Measurements from ENCODE around the gene CDC123.
A peak's percentile ranks its signal among the peaks of the same experiment; 100 is the strongest.
"Not testable (repeated sequence)": the region's sequence is repeated elsewhere in the genome, so short reads cannot be mapped to it uniquely, and the experiment has no call there.

Gene CDC123

GRCh38 chr10:12191715-12192114 lies 4.3 kb upstream of the CDC123 start:
- DNase-seq (ENCODE audit: low spot score): no peak

DNA sequence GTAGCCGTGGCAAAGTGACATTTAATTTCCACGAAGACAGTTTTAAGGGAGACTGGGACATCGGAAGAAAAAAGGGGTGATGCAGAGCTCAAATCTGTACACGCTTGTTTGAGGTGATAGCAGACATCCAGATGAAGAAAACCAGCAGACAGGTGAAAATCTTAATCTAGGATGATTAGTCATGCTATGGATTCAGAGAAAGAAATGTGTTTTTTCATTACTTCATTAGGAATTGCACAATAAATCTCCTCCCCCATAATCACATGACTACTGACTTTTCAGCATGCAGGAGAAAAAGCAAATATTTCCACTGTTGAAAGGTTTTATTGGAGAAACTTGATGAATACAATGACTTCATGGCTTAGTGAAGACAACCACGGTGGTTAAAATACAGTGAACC lies 2.8 kb upstream of the CDC123 start:
- no peak for DNase-seq (ENCODE audit: low spot score)

- DNase-seq (ENCODE audit: low spot score): no peak
Measured at GRCh38 chr10:12194752-12195271, 1.2 kb upstream of the CDC123 start.

DNA sequence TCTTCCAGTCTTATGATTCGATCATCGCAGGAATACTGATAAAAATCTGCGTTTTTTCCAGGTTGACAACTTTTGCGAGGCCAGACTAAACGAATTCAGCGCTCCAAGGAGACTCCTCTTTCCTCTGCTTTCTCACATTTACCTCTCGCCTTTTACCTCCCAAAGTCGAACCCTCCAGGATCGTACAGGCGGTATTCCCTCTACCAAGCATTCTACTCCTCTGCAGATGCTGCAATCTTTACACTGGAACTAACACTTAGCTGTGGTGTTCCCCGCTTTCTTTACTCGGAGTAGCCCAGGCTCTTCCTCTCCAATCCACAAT lies 746 bp upstream of the CDC123 start:
- no peak for DNase-seq (ENCODE audit: low spot score)

DNA sequence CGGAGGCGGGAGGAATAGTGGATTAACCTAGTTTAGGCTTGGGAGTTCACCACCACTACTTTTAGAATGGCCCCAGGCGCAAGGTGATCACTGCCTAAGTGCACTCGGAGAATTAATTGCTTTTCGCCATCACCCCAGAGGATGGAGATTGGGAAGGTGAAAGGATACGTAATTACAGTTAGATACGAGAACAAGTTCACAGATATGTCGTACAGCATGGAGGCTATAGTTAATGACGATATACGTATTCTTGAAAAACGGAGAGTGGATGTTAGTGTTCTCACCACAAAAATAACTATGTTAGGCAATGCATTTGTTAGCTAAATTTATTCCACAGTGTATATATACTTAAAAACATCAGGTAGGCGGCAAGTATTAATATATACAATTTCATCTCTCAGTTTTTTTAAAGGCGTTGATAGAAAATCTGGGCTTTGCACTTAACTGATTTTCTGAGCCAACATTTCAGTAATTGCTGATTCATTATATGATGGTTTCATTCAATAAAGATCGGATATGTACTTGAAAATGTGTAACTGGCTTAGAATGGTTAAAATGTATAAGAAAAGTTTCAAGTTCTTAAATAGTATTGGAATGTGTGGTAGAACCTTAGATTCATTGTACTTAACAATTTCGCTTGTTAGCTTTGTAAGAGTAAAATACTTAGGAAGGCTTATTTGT lies 683 bp downstream of the CDC123 start:
- no peak for DNase-seq (ENCODE audit: low spot score)

DNA sequence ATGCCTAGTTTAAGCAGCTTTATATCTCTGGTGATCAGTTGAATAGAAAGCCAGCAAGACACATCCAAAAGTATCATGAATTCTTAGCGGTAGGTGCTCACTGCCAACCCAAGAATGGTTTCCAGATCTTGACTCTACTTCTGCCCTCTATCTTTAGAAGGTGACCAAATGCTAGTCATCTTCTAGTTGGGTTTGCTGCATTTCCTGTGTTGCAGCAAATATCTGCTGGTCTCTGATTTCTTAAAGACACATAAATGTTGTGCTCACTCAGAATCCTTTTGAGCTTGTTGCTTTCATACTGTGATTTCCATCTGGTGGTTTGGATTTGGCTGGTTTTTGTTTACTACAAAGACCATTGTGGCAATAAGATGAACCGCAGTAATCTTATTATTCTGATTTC lies 2.2 kb downstream of the CDC123 start:
- no peak for DNase-seq (ENCODE audit: low spot score)

- no peak for DNase-seq (ENCODE audit: low spot score)
Measured at GRCh38 chr10:12200850-12201249, 4.9 kb downstream of the CDC123 start.

DNA sequence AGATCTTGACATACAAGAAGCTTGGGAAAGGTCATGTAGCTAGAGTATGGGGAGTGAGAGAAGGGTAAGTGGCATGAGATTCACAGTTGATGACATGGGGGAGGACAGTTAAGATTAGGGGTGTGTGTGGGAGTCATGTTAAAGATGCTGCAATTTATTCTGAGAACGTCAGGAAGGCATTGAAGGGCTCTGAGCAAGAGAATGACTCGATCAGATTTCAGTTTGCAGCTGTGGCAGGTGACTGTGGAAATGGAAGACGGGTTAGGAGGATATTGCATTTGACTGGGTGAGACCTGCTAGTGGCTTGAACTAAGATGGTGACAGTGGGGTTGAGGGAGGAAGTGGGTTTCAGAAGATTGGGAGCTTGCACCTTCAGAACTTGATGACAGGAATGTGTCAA lies 5.6 kb downstream of the CDC123 start:
- no peak for DNase-seq (ENCODE audit: low spot score)

DNA sequence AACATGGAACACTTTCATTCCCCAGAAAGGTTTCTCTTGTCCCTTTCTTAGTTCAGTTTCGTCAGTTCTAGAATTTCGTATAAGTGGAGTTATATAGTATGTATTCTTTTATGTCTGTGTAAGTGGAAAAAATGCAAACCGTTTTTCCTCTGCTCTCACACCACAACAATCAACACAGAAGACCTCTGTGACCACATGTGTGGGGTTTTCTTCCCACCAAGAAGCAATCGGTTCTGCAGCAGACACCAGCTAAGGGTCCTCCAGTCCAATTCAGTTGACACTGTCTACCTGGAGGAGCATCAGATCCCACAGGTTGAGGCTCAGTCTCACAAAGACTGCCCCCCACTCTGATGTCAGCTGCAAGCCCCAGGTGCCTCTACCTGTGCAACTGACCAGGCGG lies 6.2 kb downstream of the CDC123 start:
- no peak for DNase-seq (ENCODE audit: low spot score)

- DNase-seq (ENCODE audit: low spot score): no peak
Measured at GRCh38 chr10:12205082-12205481, 9.1 kb downstream of the CDC123 start.

GRCh38 chr10:12207114-12207513 lies 11.1 kb downstream of the CDC123 start:
- DNase-seq (ENCODE audit: low spot score): no peak

GRCh38 chr10:12208460-12208859 lies 12.5 kb downstream of the CDC123 start:
- peak; percentile 64 for DNase-seq (ENCODE audit: low spot score)

DNA sequence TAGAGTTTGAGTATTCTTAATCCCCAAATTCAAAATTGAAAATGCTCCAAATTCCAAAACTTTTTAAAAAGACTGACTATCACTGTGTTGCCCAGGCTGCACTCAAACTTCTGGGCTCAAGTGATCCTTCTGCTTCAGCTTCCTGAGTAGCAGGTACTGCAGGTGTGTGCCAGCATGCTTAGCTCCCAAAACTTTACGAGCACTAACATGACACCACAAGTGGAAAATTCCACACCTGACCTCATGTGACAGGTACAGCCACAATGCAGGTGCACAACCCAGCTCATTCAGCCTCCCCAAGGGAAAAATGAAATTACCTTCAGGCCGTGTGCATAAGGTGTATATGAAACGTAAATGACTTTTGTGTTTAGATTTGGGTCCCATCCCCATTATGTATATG lies 16.5 kb downstream of the CDC123 start:
- DNase-seq (ENCODE audit: low spot score): no peak

DNA sequence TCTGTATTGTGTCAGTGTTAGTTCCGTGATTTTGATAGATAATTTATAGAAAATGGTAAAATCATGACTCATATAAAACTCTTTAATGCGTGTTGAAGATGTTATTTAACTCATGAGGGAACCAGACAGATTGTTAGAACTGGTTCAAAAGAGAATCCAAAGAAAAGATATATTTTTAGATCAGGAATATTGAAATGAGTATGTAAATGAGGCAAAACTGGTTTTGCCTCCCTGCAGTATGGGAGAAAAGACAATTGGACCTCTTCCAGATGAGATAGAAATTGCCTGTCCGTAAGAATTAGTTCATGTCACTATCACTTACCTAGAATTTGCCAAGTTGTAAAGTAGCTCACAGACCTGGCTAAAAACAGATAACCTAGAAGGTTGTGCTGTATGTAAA lies 17.6 kb downstream of the CDC123 start:
- DNase-seq (ENCODE audit: low spot score): peak; percentile 30

- DNase-seq (ENCODE audit: low spot score): no peak
Measured at GRCh38 chr10:12214093-12214492, 18.1 kb downstream of the CDC123 start.

- DNase-seq (ENCODE audit: low spot score): peak; percentile 84
Measured at GRCh38 chr10:12214763-12215218, 18.8 kb downstream of the CDC123 start.

DNA sequence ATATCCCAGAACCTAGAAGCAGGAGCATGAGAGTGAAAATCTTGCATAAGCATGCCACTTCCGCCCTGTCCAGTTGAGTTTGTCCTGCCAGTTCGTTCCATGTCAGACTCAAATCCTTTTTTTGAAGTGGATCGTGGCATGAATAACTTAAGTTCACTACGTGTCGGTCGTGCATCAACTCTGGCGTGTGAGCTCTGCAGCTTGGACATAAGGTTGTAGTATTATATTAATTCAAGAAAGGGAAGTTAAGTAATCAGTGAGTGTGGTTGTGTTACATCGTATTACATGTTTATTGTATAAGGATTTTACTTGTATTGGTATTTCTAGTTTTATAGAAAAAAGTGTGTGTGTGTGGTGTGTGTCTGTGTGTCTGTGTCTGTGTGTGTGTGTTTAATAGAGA lies 23.0 kb downstream of the CDC123 start:
- no peak for DNase-seq (ENCODE audit: low spot score)

GRCh38 chr10:12221323-12222298 lies 25.6 kb downstream of the CDC123 start:
- DNase-seq (ENCODE audit: low spot score): peak; percentile 48

DNA sequence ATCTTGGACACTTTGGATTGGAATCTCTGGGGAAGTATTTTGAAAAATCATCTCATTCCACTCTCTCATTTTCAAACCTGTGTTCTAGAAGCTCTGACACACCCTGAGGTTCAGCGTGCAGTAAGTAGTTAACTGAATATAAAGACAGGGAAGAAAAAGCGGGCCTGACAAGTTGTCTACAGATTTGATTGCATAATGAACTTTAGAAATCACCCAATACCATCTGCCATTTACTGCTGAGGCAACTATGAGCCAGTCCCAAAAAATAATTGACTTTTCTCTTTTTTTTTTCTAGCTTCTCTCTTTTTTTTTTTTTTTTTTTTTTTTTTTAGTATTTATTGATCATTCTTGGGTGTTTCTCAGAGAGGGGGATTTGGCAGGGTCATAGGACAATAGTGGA lies 29.5 kb downstream of the CDC123 start:
- no peak for DNase-seq (ENCODE audit: low spot score)

- not testable (repeated sequence) for DNase-seq (ENCODE audit: low spot score)
Measured at GRCh38 chr10:12226438-12226837, 30.4 kb downstream of the CDC123 start.

- no peak for DNase-seq (ENCODE audit: low spot score)
Measured at GRCh38 chr10:12228851-12229250, 32.9 kb downstream of the CDC123 start.

DNA sequence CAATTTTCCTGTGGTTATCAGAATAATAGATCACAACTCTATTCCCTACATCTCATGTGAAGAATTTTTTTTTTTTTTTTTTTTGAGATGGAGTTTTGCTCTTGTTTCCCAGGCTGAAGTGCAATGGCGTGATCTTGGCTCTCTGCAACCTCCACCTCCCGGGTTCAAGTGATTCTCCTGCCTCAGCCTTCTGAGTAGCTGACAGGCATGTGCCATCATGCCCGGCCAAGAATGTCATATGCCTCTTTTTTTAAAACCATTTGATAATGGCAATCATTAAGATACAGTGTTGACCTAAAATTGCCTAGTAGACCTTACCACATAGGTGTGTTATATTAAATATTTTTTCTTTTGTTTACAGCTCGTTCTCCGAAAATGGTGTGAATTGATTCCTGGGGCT lies 38.7 kb downstream of the CDC123 start:
- not testable (repeated sequence) for DNase-seq (ENCODE audit: low spot score)

GRCh38 chr10:12235116-12235694 lies 39.2 kb downstream of the CDC123 start:
- DNase-seq (ENCODE audit: low spot score): no peak
